IPS-18a (cell line): ENCODE data around the gene KRT15.
A peak's percentile ranks its signal among the peaks of the same experiment; 100 is the strongest.
"Not testable (repeated sequence)": the region's sequence is repeated elsewhere in the genome, so short reads cannot be mapped to it uniquely, and the experiment has no call there.

Source experiments
- H3K27ac ChIP-seq: one replicate; pipeline ENCODE4 v1.5.1; 2013; ENCODE audit warnings: low read length
- H3K27me3 ChIP-seq: one replicate; pipeline ENCODE4 v1.6.1; 2013; ENCODE audit warnings: mild to moderate bottlenecking, low read length; ENCODE audit not compliant: control insufficient read depth, insufficient read depth
- H3K36me3 ChIP-seq: one replicate; pipeline ENCODE4 v1.6.1; 2013; ENCODE audit warnings: low read depth, low read length; ENCODE audit not compliant: control insufficient read depth
- H3K4me1 ChIP-seq: one replicate; pipeline ENCODE4 v1.6.1; 2013; ENCODE audit warnings: low read depth, low read length; ENCODE audit not compliant: control insufficient read depth
- H3K4me3 ChIP-seq: one replicate; pipeline ENCODE4 v1.5.1; 2013; ENCODE audit warnings: low read length
- H3K9ac ChIP-seq: one replicate; pipeline ENCODE4 v1.6.1; 2013; ENCODE audit warnings: mild to moderate bottlenecking, low read length, moderate library complexity
- H3K9me3 ChIP-seq: one replicate; pipeline ENCODE4 v1.6.1; 2013; ENCODE audit warnings: low read depth, low read length; ENCODE audit not compliant: control insufficient read depth

KRT15 gene

GRCh38 chr17:41552455-41552854 is 33.8 kb upstream of the KRT15 start:
- H3K4me1 ChIP-seq = peaks cover 18% of the 10 kb centered on the region
- H3K36me3 ChIP-seq = no peaks in the 10 kb centered on the region
- no peak overlapping the region for H3K27ac ChIP-seq
- peaks cover 4% of the 10 kb centered on the region for H3K27me3 ChIP-seq
- no peaks in the 10 kb centered on the region for H3K9me3 ChIP-seq
- no peak overlapping the region for H3K9ac ChIP-seq
- no peak overlapping the region for H3K4me3 ChIP-seq

DNA sequence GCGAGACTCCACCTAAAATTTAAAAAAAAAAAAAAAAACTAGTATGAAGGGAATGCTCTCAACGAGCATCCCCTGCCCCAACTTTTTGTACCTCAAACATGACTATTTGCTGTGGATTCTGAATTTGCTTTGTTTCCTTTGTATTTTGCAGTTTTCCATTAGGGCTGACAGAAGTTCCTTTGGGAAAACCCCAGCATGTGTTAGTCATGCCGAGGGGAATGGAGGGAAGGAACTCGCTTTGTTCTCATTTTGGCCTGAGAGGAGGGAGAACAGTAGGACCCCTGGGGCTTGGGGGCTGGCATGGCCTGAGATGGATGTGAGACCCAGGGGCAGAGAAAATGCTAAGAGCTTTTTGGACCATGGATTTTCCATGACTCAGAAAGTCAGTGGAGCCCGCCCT is 32.7 kb upstream of the KRT15 start:
- Histone ChIP-seq H3K27ac (no peak overlapping the region), H3K27me3 (peaks cover 4% of the 10 kb centered on the region), H3K36me3 (no peaks in the 10 kb centered on the region), H3K9ac (no peak overlapping the region), H3K4me1 (peaks cover 18% of the 10 kb centered on the region), H3K4me3 (no peak overlapping the region), H3K9me3 (no peaks in the 10 kb centered on the region)

DNA sequence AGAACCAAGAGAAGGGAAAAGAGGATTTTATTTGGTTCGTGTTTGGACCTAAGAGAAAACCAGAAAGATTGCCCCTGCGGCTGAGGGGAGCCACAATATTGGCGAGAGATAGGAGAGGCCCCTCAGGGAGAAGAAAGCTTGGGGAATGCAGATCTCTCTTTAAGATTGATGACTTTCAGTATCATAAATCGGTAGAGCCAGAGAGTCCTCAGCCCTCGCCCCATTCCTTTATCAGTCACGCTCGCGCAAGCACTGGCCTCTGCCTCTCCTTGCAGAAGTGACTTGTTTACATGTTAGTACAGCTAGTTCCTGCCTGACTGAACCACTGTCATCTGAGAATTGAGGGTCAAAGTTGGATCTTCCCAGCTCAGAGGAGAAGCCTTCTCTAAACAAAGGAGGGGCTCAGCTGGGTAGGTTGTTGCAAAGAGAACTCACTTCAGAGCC is 30.9 kb upstream of the KRT15 start:
- Histone ChIP-seq H3K9me3 (no peaks in the 10 kb centered on the region), H3K9ac (no peak overlapping the region), H3K27me3 (peaks cover 4% of the 10 kb centered on the region), H3K4me1 (peaks cover 22% of the 10 kb centered on the region), H3K27ac (no peak overlapping the region), H3K36me3 (no peaks in the 10 kb centered on the region), H3K4me3 (no peak overlapping the region)

GRCh38 chr17:41548844-41549595 is 30.3 kb upstream of the KRT15 start:
- peak overlapping the region; percentile 54 for H3K9ac ChIP-seq

DNA sequence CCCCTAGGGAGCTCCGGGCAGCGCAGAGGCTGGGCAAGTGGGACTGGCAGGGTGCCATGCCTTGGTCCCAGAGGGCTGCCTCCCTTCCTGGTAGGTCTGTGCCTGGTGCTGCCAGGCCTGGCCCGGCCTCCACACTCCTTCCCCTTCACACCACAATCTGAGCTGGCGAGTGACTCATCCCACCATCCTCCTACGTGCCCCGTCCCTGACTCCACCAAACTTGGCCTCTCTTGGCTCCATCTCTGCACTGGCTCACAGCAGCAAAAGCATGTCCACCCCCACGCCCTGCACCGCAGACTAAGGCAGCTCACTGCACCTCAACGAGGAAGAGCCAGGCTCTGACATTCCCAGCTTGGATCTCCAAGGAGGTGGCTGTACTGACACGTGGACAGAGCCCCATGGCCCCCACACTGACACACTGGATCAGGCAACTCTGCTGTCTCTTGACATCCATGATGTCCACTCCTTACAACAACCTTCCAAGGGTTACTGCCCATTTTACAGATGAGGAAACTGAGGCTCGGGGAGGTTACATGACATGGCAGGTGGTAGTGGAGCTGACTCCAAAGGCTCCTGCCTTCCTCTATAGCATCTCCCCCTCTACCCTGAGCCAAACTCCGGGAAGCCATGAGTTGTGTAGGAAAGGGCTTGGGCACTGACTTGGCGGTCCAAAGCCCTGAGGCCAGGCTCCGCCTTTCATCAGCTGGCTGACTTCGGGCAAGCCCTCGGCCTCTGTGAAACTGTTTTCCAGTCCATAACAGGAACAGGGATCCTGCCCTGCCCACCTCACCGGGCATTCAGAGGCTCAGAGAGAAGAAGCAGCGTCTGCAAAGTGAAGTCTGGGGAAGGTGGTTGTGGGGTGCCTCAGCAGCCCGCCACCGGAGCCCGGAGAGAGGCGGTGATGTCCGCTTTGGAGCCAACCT is 29.5 kb upstream of the KRT15 start:
- H3K9ac ChIP-seq = peak overlapping the region; percentile 45
- H3K27me3 ChIP-seq = peaks cover 4% of the 10 kb centered on the region
- no peak overlapping the region for H3K4me3 ChIP-seq
- no peak overlapping the region for H3K27ac ChIP-seq
- peaks cover 20% of the 10 kb centered on the region for H3K4me1 ChIP-seq
- H3K36me3 ChIP-seq = no peaks in the 10 kb centered on the region
- H3K9me3 ChIP-seq = no peaks in the 10 kb centered on the region

More at GRCh38 chr17:41548844-41549595, 30.3 kb upstream of the KRT15 start:
- Histone ChIP-seq H3K27ac (peak overlapping the region; percentile 83), H3K4me1 (peaks cover 22% of the 10 kb centered on the region), H3K4me3 (peak overlapping the region; percentile 43), H3K27me3 (peaks cover 4% of the 10 kb centered on the region), H3K36me3 (no peaks in the 10 kb centered on the region), H3K9me3 (no peaks in the 10 kb centered on the region)

GRCh38 chr17:41547378-41547841 is 28.7 kb upstream of the KRT15 start:
- Histone ChIP-seq H3K9ac (no peak overlapping the region), H3K27ac (no peak overlapping the region)

DNA sequence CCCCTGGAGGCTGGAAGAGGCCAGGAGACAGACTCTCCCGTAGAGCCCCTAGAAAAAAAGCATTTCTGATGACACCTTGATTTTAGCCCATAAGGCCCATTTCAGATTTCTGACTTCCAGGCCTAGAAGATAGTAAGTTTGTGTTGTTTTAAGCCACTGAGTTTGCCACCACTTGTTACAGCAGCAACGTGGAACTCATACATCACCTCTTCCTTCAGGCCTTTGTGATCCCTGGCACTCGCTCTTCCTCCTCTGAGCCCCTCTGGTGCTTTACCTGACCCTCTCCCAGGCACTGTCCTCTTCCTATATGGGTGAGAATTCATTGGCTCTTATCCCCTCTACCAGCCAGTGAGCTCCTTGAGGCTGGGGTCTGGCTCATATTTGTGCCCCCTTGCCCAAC is 28.1 kb upstream of the KRT15 start:
- H3K4me3 ChIP-seq = no peak overlapping the region
- H3K36me3 ChIP-seq = no peaks in the 10 kb centered on the region
- peaks cover 4% of the 10 kb centered on the region for H3K27me3 ChIP-seq
- H3K9ac ChIP-seq = no peak overlapping the region
- H3K27ac ChIP-seq = no peak overlapping the region
- no peaks in the 10 kb centered on the region for H3K9me3 ChIP-seq
- H3K4me1 ChIP-seq = peaks cover 20% of the 10 kb centered on the region

More at GRCh38 chr17:41547378-41547841, 28.7 kb upstream of the KRT15 start:
- no peak overlapping the region for H3K4me3 ChIP-seq
- peaks cover 20% of the 10 kb centered on the region for H3K4me1 ChIP-seq
- H3K27me3 ChIP-seq = peaks cover 4% of the 10 kb centered on the region
- no peaks in the 10 kb centered on the region for H3K36me3 ChIP-seq
- H3K9me3 ChIP-seq = no peaks in the 10 kb centered on the region

- Histone ChIP-seq H3K9ac (no peak overlapping the region), H3K27me3 (peaks cover 4% of the 10 kb centered on the region), H3K36me3 (no peaks in the 10 kb centered on the region), H3K27ac (no peak overlapping the region), H3K4me1 (peaks cover 20% of the 10 kb centered on the region), H3K9me3 (no peaks in the 10 kb centered on the region), H3K4me3 (no peak overlapping the region)
Measured at GRCh38 chr17:41545829-41546410, 27.2 kb upstream of the KRT15 start.

GRCh38 chr17:41544935-41545334 is 26.2 kb upstream of the KRT15 start:
- Histone ChIP-seq H3K27me3 (peaks cover 4% of the 10 kb centered on the region), H3K9me3 (no peaks in the 10 kb centered on the region), H3K4me3 (peak overlapping the region; percentile 22), H3K9ac (no peak overlapping the region), H3K36me3 (no peaks in the 10 kb centered on the region), H3K27ac (no peak overlapping the region), H3K4me1 (peaks cover 24% of the 10 kb centered on the region)

GRCh38 chr17:41544491-41544892 is 25.8 kb upstream of the KRT15 start:
- H3K27me3 ChIP-seq = peaks cover 4% of the 10 kb centered on the region
- no peak overlapping the region for H3K27ac ChIP-seq
- no peak overlapping the region for H3K9ac ChIP-seq
- H3K9me3 ChIP-seq = no peaks in the 10 kb centered on the region
- peaks cover 23% of the 10 kb centered on the region for H3K4me1 ChIP-seq
- no peaks in the 10 kb centered on the region for H3K36me3 ChIP-seq
- peak overlapping the region; percentile 22 for H3K4me3 ChIP-seq

DNA sequence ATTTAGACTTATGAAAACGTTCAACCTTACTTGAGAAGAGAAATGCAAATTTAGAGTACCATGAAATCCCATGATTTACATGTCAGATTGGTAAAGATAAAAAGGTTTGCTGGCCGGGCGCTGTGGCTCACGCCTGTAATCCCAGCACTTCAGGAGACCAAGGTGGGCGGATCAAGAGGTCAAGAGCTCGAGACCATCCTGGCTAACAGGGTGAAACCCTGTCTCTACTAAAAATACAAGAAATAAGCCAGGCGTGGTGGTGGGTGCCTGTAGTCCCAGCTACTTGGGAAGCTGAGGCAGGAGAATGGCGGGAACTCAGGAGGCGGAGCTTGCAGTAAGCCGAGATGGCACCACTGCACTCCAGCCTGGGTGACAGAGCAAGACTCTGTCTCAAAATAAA is 24.1 kb upstream of the KRT15 start:
- not testable (repeated sequence) for H3K9ac ChIP-seq, H3K27me3 ChIP-seq, H3K4me3 ChIP-seq, H3K27ac ChIP-seq, H3K9me3 ChIP-seq, H3K36me3 ChIP-seq
- H3K4me1 ChIP-seq = peaks cover 24% of the 10 kb centered on the region
